ENCODE measurements around the gene TRIL.

The TRIL gene

DNA sequence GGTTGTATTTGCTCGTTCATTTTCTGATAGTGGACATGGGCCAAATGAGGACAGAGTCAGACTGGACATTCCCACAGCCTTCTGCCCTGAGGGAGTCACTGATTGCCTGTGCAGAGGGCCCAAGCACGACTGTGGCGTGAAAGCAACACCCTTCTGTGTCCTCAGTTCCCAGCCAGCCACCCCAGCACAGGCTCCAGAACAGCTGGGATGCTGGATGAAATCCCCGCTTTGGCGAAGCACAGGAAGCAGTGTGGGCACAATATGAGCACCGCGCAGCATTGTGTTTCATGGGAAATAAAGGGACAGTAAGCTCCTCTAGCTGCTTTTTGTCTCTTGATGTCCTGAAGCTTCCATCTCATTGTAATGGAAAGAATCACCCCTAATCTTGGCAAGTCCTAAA, 20.5 kb downstream of the TRIL start:
- DNase-seq: no peak

- no peak for DNase-seq
These were observed 21.0 kb downstream of the TRIL start for GRCh38 chr7:28937103-28937502.

- no peak for DNase-seq
These were observed 24.2 kb downstream of the TRIL start for GRCh38 chr7:28933846-28934320.

GRCh38 chr7:28931565-28931964, 26.6 kb downstream of the TRIL start:
- DNase-seq: no peak

DNA sequence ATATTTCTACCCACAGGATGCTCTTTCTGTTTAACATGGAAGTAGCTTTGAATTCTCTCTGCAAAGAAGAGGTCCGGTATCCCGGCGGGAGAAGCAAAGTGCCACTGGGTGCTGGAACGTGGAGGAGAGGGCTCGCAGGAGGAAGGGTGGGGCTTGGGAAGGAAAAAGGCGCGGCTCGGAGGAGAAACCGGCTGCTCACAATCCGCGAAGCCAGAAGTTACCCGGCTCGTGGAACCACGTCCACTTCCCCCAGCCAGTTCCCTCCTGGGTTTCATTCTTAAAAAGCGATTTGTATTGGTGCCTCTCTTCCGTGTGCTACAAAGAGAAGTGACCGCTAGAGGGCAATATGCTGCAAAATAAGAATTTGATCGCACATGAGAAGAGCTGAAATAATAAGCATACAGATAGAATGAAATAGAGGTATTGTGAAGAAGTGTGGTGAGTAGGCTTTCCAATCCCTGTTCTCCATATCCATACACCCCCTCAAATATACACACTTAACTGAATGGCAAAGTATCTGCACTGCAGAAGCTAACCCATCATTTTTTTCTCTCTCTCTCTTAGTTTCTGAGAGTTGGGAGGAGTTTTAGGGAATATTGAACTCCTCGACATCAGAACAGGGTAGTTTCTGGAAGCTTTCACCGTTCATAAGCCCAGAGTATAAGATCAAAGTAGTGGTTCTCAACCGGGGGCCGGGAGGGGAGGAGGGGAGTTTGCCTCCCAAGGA, 31.1 kb downstream of the TRIL start:
- DNase-seq: peak; percentile 92

GRCh38 chr7:28922624-28923331, 35.4 kb downstream of the TRIL start:
- peak; percentile 87 for DNase-seq

DNA sequence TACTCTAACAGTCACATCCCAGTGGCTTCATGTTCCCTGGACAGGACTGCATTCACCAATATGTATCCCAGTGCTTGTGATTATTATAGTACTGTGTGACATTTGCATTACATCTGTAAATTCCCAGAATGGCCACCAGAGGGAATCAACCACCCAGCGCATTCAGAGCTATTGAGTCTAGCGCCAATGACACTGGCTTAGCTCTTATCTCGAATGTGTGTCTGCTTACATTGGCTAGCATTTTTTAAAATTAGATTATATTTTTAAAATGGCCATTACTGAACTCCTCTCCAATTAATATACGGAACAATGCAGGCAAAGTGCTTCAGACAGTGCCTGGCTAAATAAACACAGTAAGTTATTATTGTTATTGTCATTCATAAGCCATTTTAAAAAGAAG, 36.3 kb downstream of the TRIL start:
- peak; percentile 43 for DNase-seq

GRCh38 chr7:28920424-28920823, 37.7 kb downstream of the TRIL start:
- no peak for DNase-seq

DNA sequence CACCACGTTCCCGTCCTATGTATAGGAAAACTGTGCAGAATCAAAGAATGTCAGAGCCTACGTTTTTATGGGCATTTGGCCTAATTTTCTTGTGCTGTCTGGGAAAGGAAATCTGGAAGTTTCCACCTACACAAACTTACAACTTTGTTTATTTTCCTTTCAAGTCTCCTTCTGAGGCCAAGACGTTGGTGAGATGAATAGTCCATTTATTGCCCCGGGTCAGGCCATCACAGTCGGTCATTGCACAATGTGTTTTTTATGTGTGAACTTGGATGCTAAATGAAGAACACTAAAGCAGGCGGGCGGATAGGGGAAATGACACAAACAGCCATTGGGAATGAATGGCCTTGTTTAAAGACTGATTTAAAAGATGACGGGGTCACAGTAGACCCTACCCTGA, 38.6 kb downstream of the TRIL start:
- no peak for DNase-seq

DNA sequence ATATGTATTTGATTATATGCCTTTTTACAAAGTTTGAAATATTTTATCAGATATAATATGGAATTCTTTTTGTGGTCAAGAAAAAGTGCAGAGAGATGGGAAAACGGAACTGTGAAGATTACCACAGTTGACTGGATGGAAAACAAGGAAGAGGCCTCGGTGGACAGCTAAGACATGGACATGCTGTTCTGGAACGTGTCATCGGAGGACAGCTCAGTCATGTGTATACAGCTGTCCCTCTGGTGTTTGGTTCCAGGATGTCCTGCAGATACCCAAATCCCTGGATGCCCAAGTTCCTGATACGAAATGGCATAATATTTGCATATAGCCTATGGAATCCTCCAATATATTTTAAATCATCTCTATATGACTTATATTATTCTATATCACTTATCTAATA, 49.4 kb downstream of the TRIL start:
- DNase-seq: no peak

DNA sequence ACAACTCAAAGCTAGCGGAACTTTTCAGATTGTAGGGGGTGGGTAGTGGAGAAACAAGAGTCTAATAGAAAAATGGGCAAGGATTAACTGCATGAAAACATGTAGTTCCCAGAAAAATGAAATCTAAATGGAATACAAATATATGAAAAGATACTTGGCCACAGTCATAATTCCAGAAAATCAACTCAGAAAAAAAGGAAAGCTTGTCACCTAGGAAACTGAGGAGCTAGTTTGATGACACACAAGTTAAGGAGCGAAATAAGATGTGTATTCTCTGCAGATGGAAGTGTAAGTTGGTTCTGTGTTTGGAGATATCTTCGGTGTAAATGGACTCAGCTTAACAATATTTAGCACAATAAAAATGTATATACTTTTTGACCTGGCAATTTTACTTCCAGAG, 52.7 kb downstream of the TRIL start:
- no peak for DNase-seq

GRCh38 chr7:28904578-28905048, 53.5 kb downstream of the TRIL start:
- no peak for DNase-seq

DNA sequence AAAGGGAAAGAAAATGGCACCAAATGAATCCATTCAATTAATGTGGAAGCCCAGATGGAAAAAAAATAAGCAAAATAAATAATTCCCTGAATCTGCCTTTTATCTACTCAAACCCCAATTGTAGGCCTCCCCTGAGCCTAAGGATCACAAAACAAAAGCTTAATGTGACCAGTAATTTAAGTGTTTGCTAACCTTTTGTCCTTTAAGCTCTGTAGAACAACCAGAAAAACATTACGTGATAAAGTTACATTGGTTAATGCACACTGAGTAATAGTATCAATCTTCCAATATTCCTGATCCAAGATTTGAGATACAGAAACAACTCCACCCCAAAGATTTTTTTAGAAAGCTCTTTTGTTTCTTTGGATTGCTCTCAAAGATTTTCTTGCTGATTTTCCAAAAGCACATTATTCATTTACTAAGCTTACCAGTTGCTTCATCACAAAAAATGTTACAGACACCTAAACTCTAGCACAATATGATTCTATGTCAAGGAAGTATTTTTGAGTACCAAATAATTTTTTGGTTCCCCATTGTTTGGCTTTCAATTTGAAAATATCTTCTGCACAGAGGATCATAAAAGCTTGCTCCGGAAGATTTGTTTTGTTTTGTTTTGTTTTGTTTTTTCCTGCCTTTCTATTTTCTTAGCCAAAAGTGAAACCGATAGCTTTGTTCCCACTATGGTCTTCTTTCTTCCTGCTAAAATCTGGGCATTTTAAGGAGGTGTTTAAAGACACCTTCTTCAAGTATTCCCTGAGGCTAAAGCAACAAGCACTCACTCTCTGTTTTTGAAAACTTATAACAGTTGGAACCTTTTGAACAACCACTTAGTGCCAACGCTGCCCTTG, 54.2 kb downstream of the TRIL start:
- DNase-seq: no peak
